NCI-H748 treated with DMSO at 0.1 percent for 48 hours (cell line): ENCODE results near the gene RFX1.
"Not testable (repeated sequence)": the region's sequence is repeated elsewhere in the genome, so short reads cannot be mapped to it uniquely, and the experiment has no call there.

Experiments used
- DNase-seq: peaks from one replicate; lab custom pipeline; 2025; lab: John Stamatoyannopoulos, UW

Gene RFX1

GRCh38 chr19:13978351-13979243, 27.5 kb downstream of the RFX1 start:
- DNase-seq, result peak; percentile 73

GRCh38 chr19:13977803-13978202, 28.3 kb downstream of the RFX1 start:
- no peak for DNase-seq

- DNase-seq, result no peak
These were observed 29.7 kb downstream of the RFX1 start for GRCh38 chr19:13976446-13976845.

- DNase-seq, result no peak
These were observed 30.2 kb downstream of the RFX1 start for GRCh38 chr19:13975870-13976269.

- DNase-seq, result peak; percentile 35
These were observed 32.0 kb downstream of the RFX1 start for GRCh38 chr19:13974073-13974472.

GRCh38 chr19:13973479-13973878, 32.6 kb downstream of the RFX1 start:
- not testable (repeated sequence) for DNase-seq

- no peak for DNase-seq
These were observed 33.6 kb downstream of the RFX1 start for GRCh38 chr19:13972368-13973155.

- DNase-seq, result not testable (repeated sequence)
These were observed 34.3 kb downstream of the RFX1 start for GRCh38 chr19:13971868-13972267.

GRCh38 chr19:13969897-13970296, 36.2 kb downstream of the RFX1 start:
- DNase-seq, result no peak

- no peak for DNase-seq
These were observed 37.1 kb downstream of the RFX1 start for GRCh38 chr19:13968999-13969398.

GRCh38 chr19:13968383-13968935, 37.7 kb downstream of the RFX1 start:
- no peak for DNase-seq

- DNase-seq, result not testable (repeated sequence)
These were observed 38.9 kb downstream of the RFX1 start for GRCh38 chr19:13967206-13967605.

- no peak for DNase-seq
These were observed 39.4 kb downstream of the RFX1 start for GRCh38 chr19:13966684-13967128.

- DNase-seq, result no peak
These were observed 40.0 kb downstream of the RFX1 start for GRCh38 chr19:13965926-13966683.

- no peak for DNase-seq
These were observed 40.7 kb downstream of the RFX1 start for GRCh38 chr19:13965377-13965896.

GRCh38 chr19:13964776-13965175, 41.3 kb downstream of the RFX1 start:
- no peak for DNase-seq

GRCh38 chr19:13963603-13964105, 42.5 kb downstream of the RFX1 start:
- no peak for DNase-seq

GRCh38 chr19:13962699-13963602, 43.2 kb downstream of the RFX1 start:
- DNase-seq, result no peak

GRCh38 chr19:13961826-13962698, 44.1 kb downstream of the RFX1 start:
- no peak for DNase-seq
